ENCODE data around the gene M1AP.
"Not testable (repeated sequence)": the region's sequence is repeated elsewhere in the genome, so short reads cannot be mapped to it uniquely, and the experiment has no call there.

The M1AP gene

DNA sequence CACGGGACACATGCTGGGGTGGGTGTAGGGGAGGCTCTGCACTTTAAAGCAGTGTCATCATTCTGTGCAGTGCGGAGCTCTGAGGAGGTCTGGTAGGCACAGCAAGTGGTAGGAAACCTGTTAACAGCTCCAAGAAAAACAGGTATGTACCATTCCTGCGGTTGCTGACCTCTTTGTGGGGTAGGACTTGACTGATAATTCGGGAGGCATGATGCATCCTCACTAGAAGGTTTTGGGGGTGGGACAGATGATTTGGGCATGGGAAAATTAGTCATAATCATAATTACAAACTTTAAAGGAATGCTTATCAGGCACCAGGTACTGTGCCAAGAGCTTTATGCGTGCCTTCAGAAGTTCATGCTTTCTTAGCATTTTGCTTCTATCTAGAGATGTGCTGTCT, 83.9 kb downstream of the M1AP start:
- DNase-seq (ENCODE audit: low read depth): no peak

DNA sequence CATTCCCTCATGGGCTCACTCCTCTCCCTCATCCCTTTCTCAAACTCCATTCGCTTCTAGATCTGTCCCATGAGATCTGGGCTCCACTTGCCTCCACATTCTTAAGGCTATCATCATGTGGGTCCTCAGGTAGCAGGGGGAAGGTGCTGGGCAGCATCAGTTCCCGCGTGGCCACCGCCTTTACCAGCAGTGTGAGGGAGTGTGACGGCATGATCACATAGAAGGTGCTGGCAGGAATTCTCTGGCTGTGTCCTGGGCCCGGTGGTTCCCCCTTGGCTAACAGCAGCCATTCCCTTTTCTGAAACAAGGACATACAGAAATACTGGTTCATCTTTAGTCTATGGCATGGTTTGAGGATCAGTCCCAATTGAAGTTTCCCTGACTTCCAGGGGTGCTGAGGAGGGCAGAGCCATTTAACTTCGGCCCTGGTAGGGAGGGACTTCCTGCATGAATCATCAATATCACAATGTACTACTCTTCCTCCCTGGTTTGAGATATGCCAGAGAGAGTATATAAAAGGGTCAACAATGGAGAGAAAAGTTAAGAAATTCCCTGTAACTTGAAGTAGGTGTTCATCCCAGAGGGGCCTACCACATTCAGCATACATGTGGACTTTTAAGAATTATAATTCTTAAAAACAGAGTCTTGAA, 85.9 kb downstream of the M1AP start:
- no peak for DNase-seq (ENCODE audit: low read depth)

DNA sequence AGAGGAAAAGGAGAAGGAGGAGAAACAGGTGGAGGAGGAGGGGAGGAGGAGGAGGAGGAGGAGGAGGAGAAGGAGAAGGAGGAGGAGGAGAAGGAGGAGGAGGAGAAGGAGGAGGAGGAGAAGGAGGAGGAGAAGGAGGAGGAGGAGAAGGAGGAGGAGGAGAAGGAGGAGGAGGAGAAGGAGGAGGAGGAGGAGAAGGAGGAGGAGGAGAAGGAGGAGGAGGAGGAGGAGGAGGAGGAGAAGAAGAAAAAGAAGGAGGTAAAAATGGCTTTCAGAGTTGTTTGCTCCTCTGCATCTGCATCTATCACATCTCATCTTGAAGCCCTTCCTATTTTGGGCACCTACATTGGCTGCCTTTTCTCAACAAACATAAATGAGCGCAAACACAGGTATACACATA, 87.1 kb downstream of the M1AP start:
- not testable (repeated sequence) for DNase-seq (ENCODE audit: low read depth)

GRCh38 chr2:74560591-74560990, 87.5 kb downstream of the M1AP start:
- no peak for DNase-seq (ENCODE audit: low read depth)

GRCh38 chr2:74559912-74560311, 88.2 kb downstream of the M1AP start:
- DNase-seq (ENCODE audit: low read depth): no peak

DNA sequence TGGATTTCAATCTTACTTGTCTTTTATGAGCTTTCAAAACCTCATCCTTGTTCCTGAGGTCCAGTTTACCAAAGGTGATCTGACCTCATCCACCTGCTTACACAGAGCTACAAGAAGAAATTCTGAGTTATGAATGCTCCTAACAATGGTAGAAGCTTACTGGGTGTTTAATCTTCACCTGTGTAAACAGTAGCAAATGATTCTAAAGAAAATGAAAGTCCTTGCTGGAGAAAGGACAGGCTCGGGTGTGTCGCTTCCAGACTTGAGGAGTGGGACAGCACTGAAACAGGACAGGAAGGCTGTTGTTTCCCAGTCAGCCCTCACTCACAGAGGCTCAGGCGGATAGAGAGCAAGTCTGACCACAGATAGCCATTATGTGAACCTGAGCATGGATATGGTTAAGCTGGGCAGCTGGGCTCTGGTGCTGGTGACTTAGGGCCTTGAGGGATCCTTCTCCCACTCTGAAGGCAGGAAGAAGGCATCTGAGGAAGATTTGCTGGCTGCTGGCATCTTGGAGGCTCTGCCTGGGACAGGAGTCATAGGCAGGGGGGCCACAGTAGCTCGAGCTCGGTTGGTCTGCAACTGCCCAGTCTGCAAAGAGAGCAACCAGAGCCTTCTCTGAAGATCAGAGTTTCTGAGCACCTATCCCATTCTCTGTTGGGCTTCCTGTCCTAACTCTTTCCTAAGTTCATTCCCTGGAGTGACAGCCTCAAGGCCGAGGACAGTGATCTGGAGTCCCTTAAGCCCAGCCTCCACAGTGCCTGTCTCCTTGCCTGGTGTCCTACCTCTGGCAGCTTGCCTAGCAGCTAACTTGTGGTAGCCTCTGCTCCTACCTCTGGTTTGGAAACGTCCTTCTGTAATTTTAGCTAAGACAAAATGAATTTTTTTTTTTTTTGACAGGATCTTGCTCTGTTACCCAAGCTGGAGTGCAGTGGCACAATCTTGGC, 89.6 kb downstream of the M1AP start:
- no peak for DNase-seq (ENCODE audit: low read depth)

DNA sequence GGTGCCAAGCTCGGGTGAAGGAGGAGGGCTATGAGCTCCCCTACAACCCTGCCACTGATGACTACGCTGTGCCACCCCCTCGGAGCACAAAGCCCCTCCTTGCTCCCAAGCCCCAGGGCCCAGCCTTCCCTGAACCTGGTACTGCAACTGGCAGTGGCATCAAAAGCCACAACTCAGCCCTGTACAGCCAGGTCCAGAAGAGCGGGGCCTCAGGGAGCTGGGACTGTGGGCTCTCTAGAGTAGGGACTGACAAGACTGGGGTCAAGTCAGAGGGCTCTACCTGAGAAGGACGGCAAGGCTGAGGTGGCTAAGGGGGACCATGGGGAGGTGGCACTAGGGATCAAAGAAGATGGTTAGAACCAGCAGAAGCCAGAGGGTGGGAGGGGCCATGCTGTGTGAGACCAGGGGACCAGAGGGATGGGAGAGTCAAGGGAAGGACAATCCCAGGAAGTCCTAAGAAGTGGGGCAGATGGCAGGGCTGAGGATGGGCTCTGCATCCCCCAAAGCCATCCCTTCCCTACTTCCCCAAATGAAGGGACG, 91.2 kb downstream of the M1AP start:
- DNase-seq (ENCODE audit: low read depth): no peak

DNA sequence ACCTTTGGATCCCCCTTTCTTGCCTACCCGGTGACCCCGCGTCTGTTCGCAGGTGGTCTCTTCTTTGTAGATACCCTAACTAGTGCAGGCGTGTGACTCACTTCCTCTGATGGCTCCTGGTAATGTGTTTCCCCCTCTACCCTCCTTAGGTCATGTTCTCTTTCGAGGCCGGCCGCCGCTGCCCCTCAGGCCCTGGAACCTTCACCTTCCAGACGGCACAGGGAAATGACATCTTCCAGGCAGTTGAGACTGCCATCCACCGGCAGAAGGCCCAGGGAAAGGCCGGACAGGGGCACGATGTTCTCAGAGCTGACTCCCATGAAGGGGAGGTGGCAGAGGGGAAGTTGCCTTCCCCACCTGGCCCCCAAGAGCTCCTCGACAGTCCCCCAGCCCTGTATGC, 92.0 kb downstream of the M1AP start:
- no peak for DNase-seq (ENCODE audit: low read depth)

- DNase-seq (ENCODE audit: low read depth): no peak
Observed at GRCh38 chr2:74555610-74556103, 92.5 kb downstream of the M1AP start.

- no peak for DNase-seq (ENCODE audit: low read depth)
Observed at GRCh38 chr2:74554820-74555531, 93.2 kb downstream of the M1AP start.

GRCh38 chr2:74553892-74554819, 94.0 kb downstream of the M1AP start, which contains the start of the genes DOK1 and LOXL3:
Gene DOK1 (plus strand): TSS chr2:74554720. CDS start chr2:74554755, 35 bp downstream.
Gene LOXL3 (minus strand): TSS chr2:74553942. CDS start chr2:74552634, 1,308 bp downstream.
- DNase-seq (ENCODE audit: low read depth): peak; percentile 82

DNA sequence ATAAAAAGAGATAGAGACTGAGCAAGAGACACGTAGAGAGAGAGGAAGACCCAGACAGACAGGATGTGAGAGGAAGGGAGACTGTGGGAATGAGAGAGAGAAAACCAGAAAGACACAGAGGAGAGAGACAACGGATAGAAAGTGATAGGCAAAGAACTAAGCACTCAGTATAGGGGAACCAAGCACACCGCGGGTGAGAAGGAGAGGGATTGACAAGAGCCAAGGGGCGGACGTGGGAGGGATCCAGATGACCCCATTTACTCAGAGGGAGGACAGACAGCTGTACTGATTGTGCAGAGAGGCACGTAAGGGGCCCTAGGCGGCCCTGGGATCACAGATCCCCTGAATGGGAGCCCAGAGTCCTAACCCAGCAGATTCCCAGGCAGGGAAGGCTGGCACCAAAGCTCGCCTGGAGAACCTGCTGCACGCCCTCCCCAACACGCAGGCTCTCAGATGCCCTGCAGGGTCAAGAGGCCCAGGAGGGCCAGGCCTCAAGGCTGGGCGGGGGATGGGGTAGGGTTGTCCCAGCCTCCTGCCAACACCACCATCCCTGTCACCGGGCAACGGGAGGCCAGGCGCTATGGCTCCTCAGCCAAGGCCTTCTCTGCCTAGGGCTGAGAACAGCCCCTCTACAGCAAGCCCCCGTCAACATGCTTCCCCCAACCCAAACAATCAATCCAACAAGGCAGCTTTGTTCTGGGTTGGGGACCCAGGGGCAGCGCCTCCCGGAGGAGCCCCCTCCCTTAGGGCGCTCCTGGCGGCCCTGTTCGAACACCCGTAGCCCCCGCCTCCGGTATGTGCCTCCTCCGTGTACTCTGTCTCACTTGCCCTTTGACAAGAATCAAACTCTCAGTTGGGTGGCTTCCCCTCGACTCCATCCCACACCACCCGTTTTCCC, 95.0 kb downstream of the M1AP start:
- DNase-seq (ENCODE audit: low read depth): no peak

GRCh38 chr2:74551942-74552913, 95.9 kb downstream of the M1AP start:
- DNase-seq (ENCODE audit: low read depth): no peak

DNA sequence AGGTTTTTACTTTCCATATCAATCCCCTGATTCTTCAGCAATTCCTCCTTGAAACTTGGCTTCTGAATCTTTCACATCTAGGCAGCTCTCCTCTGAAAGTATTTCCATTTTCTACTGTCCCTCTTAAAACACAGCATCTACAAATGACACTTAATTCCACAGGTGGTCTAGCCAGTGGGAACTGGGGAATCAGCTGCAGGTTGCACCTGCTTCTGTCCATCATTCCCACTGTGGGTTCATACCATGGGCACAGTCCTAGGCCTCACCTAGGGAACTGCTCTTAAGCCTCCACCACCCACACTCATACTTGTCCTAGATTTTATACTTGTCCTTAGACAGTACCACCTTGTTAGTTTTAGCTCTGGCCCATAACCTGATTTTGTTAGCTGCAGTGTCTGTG, 96.6 kb downstream of the M1AP start:
- DNase-seq (ENCODE audit: low read depth): no peak

GRCh38 chr2:74550231-74550630, 97.9 kb downstream of the M1AP start:
- no peak for DNase-seq (ENCODE audit: low read depth)

GRCh38 chr2:74548900-74549826, 99.0 kb downstream of the M1AP start:
- no peak for DNase-seq (ENCODE audit: low read depth)

GRCh38 chr2:74548285-74548899, 99.7 kb downstream of the M1AP start:
- DNase-seq (ENCODE audit: low read depth): no peak
